ENCODE measurements around the gene ACP1.

DNA sequence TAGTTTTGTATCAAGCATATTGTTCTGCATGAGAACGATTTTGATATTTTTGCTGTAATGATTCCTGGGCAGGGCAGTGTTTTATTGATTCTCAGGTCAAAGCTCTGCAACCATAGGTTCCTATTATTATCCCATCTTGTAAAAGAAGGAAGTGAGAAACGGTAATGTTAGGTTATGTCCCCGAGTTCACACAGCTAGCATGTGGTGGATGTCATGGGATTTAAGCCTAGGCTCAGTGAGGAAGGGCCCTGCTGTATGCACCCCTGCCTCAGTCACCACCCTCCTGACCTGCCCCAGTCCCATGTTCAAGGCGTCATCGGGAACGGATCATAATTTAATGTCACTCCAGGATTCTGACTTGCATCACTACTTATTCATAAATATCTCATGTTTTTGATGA, 10.7 kb downstream of the ACP1 start:
- TF ChIP-seq CTCF (IDR thresholded peaks at IDR 0.05) (no peak), POLR2AphosphoS5 (IDR thresholded peaks at IDR 0.05; ENCODE audit: low read depth, low read length) (no peak), SIN3A (IDR thresholded peaks at IDR 0.05; ENCODE audit: borderline replicate concordance, insufficient read depth, low read depth, low read length) (no peak)
- TF ChIP-seq, protein P1, sequence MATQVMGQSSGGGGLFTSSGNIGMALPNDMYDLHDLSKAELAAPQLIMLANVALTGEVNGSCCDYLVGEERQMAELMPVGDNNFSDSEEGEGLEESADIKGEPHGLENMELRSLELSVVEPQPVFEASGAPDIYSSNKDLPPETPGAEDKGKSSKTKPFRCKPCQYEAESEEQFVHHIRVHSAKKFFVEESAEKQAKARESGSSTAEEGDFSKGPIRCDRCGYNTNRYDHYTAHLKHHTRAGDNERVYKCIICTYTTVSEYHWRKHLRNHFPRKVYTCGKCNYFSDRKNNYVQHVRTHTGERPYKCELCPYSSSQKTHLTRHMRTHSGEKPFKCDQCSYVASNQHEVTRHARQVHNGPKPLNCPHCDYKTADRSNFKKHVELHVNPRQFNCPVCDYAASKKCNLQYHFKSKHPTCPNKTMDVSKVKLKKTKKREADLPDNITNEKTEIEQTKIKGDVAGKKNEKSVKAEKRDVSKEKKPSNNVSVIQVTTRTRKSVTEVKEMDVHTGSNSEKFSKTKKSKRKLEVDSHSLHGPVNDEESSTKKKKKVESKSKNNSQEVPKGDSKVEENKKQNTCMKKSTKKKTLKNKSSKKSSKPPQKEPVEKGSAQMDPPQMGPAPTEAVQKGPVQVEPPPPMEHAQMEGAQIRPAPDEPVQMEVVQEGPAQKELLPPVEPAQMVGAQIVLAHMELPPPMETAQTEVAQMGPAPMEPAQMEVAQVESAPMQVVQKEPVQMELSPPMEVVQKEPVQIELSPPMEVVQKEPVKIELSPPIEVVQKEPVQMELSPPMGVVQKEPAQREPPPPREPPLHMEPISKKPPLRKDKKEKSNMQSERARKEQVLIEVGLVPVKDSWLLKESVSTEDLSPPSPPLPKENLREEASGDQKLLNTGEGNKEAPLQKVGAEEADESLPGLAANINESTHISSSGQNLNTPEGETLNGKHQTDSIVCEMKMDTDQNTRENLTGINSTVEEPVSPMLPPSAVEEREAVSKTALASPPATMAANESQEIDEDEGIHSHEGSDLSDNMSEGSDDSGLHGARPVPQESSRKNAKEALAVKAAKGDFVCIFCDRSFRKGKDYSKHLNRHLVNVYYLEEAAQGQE (IDR thresholded peaks at IDR 0.05; ENCODE audit: insufficient read depth in 1 of 2, low read depth in 2 of 2, low read length in 1 of 2), result no peak

Measured in Panc1 (cell line).